SK-N-MC (cell line): ENCODE data around the gene CMSS1.

ENCODE experiments used
- DNase-seq: peaks from one replicate; pipeline ENCODE4 v3.0.0-alpha.2; 2011; ENCODE audit warnings: low read depth, low spot score
- H3K27ac ChIP-seq: fragments of 200-600 bp; sonication (generic); 2 replicates; pipeline ENCODE4 v1.5.1; 2016; ENCODE audit warnings: mixed run types
- H3K36me3 ChIP-seq: fragments of 200-600 bp; sonication (generic); 2 replicates; pipeline ENCODE4 v1.6.1; 2017; ENCODE audit warnings: antibody characterized with exemption, low read length, mixed read lengths; ENCODE audit not compliant: insufficient read depth
- H3K4me3 ChIP-seq: fragments of 200-600 bp; sonication (generic); 2 replicates; pipeline ENCODE4 v1.5.1; 2016
- H3K9ac ChIP-seq: fragments of 200-600 bp; sonication (generic); 2 replicates; pipeline ENCODE4 v1.8.0; 2017; ENCODE audit warnings: mixed run types, mixed read lengths; ENCODE audit not compliant: insufficient read length
- H3K9me3 ChIP-seq: fragments of 200-600 bp; sonication (generic); 2 replicates; pipeline ENCODE4 v1.6.1; 2017; ENCODE audit warnings: low read depth, mild to moderate bottlenecking, antibody characterized with exemption, low read length, moderate library complexity, mixed read lengths
- EZH2 ChIP-seq: fragments of 200-600 bp; sonication (generic); IDR thresholded peaks from one replicate; pipeline ENCODE4 v1.6.1; 2017; ENCODE audit warnings: antibody characterized with exemption
- FOXP2 ChIP-seq: optimal IDR thresholded peaks from 2 replicates; pipeline ENCODE3; 2011; ENCODE audit warnings: mild to moderate bottlenecking, moderate library complexity; ENCODE audit not compliant: insufficient read depth; ENCODE audit errors: extremely low read length, control extremely low read depth
- POLR2AphosphoS5 ChIP-seq: IDR thresholded peaks from 2 replicates; pipeline ENCODE4 v1.6.1; 2012; ENCODE audit warnings: mild to moderate bottlenecking, low read depth, low read length, borderline replicate concordance

The CMSS1 gene

DNA sequence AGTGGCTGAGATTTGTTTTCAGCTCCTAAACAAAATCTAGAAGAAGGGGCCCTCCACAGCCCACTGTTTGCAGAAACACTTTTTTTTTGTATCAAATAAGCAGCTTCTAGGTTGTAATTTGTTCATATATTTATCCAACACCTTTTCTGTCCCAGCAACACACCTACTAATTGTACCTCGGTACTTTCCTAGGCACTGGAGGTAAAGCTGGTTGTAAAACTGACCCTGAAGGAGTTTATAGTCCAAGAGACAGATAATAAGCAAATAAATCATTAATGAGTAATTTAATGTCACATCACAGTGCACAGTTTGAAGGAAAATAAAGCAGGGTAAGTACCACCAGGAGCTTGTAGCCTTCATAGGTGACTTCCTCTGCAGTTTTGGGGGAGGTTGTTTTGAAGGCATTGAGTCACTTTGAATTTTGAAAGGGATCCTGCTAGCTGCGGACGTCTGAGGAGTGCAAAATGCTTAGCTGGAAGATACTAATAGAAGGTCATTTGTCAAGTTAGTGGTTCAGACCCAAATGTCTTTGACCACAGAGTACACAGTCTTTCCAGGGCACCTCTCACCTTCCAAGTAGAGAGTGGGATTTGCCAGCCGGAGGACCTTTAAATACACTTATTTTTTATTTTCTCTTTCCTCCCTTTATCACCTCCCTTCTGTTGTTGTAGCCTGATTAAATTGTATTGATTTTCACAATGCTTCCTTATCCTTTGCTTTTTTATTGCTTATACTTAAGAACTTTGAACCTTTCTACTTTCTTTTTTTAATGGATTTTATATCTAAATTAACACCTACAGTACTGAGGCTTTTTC lies 53.8 kb downstream of the CMSS1 start:
- Histone ChIP-seq H3K9me3 (no peaks in the 10 kb centered on the region), H3K27ac (no peak overlapping the region), H3K4me3 (no peak overlapping the region), H3K36me3 (no peaks in the 10 kb centered on the region), H3K9ac (no peak overlapping the region)
- DNase-seq = no peak
- no peak for TF ChIP-seq FOXP2
- TF ChIP-seq POLR2AphosphoS5 = no peak
- TF ChIP-seq EZH2 = no peak

GRCh38 chr3:99872923-99873254 lies 55.2 kb downstream of the CMSS1 start:
- Histone ChIP-seq H3K36me3 (no peaks in the 10 kb centered on the region), H3K4me3 (no peak overlapping the region), H3K27ac (no peak overlapping the region), H3K9ac (no peak overlapping the region), H3K9me3 (no peaks in the 10 kb centered on the region)
- DNase-seq = no peak
- TF ChIP-seq POLR2AphosphoS5 (no peak), FOXP2 (no peak), EZH2 (no peak)

DNA sequence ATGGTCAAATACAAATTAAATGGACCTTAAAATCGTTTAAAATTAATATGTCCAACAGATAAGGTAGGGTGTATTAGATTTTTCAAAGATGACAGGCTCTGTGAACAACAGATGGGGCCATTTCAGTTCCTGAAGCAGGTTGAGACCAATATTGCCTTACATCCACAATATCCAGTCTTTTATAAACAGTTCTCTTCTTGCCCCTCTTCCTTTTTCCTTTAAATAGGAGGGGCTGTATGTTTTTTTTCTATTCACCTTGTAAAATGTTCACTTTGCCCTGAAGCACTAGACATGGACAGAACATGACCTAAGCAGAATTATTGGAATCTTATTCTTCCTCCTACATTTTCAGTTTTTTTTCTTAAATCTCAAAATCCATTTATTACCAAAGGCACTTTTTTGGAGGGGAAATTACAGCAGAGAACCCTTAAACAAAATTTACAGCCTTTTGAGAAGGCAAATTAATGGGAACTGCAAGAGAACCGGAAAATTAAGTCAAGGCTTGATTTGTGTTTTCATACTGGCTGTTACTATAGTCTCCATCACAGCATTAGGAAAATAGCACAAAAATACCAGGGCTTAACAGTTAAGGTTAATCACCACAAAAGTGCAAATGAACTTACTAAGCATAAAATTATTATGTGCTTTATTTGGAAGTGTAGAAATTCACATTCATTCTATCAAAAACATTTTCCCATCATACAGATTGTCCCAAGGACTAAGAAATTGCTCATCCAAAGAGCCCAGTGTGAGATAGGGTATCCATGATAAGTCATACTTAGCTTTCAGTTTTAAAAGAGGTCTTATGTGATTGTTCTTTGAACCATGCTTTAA lies 55.8 kb downstream of the CMSS1 start:
- Histone ChIP-seq H3K4me3 (no peak overlapping the region), H3K36me3 (no peaks in the 10 kb centered on the region), H3K9me3 (no peaks in the 10 kb centered on the region), H3K9ac (no peak overlapping the region), H3K27ac (no peak overlapping the region)
- DNase-seq = no peak
- no peak for TF ChIP-seq FOXP2
- TF ChIP-seq EZH2 = no peak
- no peak for TF ChIP-seq POLR2AphosphoS5

- Histone ChIP-seq H3K9me3 (no peaks in the 10 kb centered on the region), H3K4me3 (peak overlapping the region; percentile 89), H3K9ac (peak overlapping the region; percentile 82), H3K36me3 (no peaks in the 10 kb centered on the region), H3K27ac (no peak overlapping the region)
- DNase-seq = no peak
- TF ChIP-seq POLR2AphosphoS5 (no peak), FOXP2 (no peak), EZH2 (no peak)
These were observed 56.8 kb downstream of the CMSS1 start for GRCh38 chr3:99874237-99875002.

DNA sequence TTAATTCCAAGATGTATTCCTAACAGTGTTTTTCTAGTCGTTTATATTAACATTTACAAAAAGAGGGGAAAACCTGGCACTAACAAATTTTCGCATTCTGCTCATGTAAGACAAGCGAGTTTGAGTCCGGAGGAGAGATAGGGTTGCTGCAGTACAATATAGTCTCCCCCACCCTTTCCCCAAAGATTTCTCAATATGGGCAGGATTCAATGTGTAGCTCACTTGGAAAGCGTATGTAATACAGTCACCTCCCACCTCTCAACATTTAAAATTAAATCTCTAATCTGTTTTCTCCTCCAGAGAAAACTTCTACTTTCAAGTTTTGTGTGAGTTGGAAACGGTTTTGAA lies 57.9 kb downstream of the CMSS1 start:
- Histone ChIP-seq H3K4me3 (peak overlapping the region; percentile 89), H3K36me3 (no peaks in the 10 kb centered on the region), H3K9ac (peak overlapping the region; percentile 82), H3K27ac (no peak overlapping the region), H3K9me3 (no peaks in the 10 kb centered on the region)
- no peak for TF ChIP-seq POLR2AphosphoS5
- TF ChIP-seq FOXP2 = no peak
- TF ChIP-seq EZH2 = no peak
- no peak for DNase-seq

- DNase-seq = no peak
- peak overlapping the region; percentile 89 for H3K4me3 ChIP-seq
- no peaks in the 10 kb centered on the region for H3K36me3 ChIP-seq
- no peak for TF ChIP-seq POLR2AphosphoS5
- TF ChIP-seq EZH2 = no peak
- no peak for TF ChIP-seq FOXP2
- no peaks in the 10 kb centered on the region for H3K9me3 ChIP-seq
- H3K9ac ChIP-seq = peak overlapping the region; percentile 82
- H3K27ac ChIP-seq = no peak overlapping the region
These were observed 58.5 kb downstream of the CMSS1 start for GRCh38 chr3:99875929-99876841.

DNA sequence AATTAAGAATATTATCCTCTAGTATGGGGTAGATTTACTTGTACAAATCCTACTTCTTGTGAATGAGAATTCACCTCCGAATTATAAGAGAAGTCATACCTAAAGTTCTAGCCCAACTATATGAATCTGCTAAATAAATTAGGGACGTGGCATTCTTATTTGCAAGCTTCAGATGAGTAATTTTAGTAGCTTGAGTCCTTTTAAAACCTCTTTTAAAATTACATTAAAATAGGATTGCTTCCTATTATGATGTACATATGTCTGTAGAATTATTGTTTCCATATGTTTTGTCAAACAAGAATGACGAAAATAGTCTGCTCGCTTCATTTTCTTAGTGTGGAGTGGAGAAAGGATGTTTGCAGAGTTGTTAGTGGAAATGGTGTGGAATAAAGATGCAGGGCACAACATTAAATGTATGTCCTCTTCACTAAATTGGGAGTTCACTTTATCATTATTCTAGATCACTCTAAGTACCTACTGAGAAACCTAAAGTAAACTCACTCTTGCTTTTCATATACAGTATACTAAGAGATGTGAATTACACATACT lies 59.4 kb downstream of the CMSS1 start:
- H3K27ac ChIP-seq = no peak overlapping the region
- no peaks in the 10 kb centered on the region for H3K9me3 ChIP-seq
- TF ChIP-seq POLR2AphosphoS5 = no peak
- no peak for TF ChIP-seq FOXP2
- no peak for TF ChIP-seq EZH2
- no peak overlapping the region for H3K4me3 ChIP-seq
- no peak overlapping the region for H3K9ac ChIP-seq
- DNase-seq = no peak
- no peaks in the 10 kb centered on the region for H3K36me3 ChIP-seq
